Activated CD8-positive, alpha-beta T cell treated with anti-CD3 and anti-CD28 coated beads for 36 hours (primary cell): ENCODE measurements around the gene LCE4A. TPM values are rescaled to one million over a fixed set of nuclear protein-coding genes. Genes with fewer than 3 reads are reported as not detected.
"Not testable (repeated sequence)": the region's sequence is repeated elsewhere in the genome, so short reads cannot be mapped to it uniquely, and the experiment has no call there.

Experiments used
- ATAC-seq: fragments of 200-7000 bp; cut with Tn5 transposase; one replicate; pipeline ENCODE4 v1.10.0; 2021; ENCODE audit warnings: mild to moderate bottlenecking, moderate library complexity
- CTCF ChIA-PET: fragments of 350-600 bp; sonication (Branson Sonifier 250); formaldehyde crosslinking; loops from one replicate; lab custom pipeline; 2021; ENCODE audit warnings: antibody characterized with exemption; lab: Charles Lee
- POLR2A ChIA-PET: fragments of 350-600 bp; sonication (Branson Sonifier 250); formaldehyde crosslinking; loops from one replicate; lab custom pipeline; 2021; ENCODE audit warnings: antibody characterized with exemption; lab: Charles Lee
- DNase-seq: peaks from one replicate; pipeline ENCODE4 v3.0.0-alpha.2; 2020
- H3K27ac Mint-ChIP-seq: one replicate; pipeline ENCODE4 v1.8.0; 2021; ENCODE audit warnings: mild to moderate bottlenecking, mixed read lengths
- H3K27me3 Mint-ChIP-seq: one replicate; pipeline ENCODE4 v1.8.0; 2021; ENCODE audit warnings: mixed read lengths
- H3K36me3 Mint-ChIP-seq: one replicate; pipeline ENCODE4 v1.8.0; 2021; ENCODE audit warnings: low read depth, mixed read lengths
- H3K4me1 Mint-ChIP-seq: one replicate; pipeline ENCODE4 v1.8.0; 2021; ENCODE audit warnings: low read depth, mixed read lengths
- H3K4me3 Mint-ChIP-seq: one replicate; pipeline ENCODE4 v1.8.0; 2021; ENCODE audit warnings: mild to moderate bottlenecking, moderate library complexity, mixed read lengths
- H3K9me3 Mint-ChIP-seq: one replicate; pipeline ENCODE4 v1.8.0; 2021; ENCODE audit warnings: mixed read lengths
- intact Hi-C: fragments of 100-400 bp; cut with micrococcal nuclease; formaldehyde crosslinking; loops from one replicate; pipeline ENCODE4 v1.10.0; 2022
- total RNA-seq, 2 experiments: library from RNA; stranded (reverse); gene quantifications; one replicate each; pipeline ENCODE4 v1.2.3, GENCODE V29; 2021
- TF ChIP-seq, protein P1 (sequence below): fragments of 200-600 bp; IDR thresholded peaks from one replicate; pipeline ENCODE4 v1.8.0; 2022; ENCODE audit warnings: antibody characterized with exemption, mild to moderate bottlenecking

LCE4A gene
- total RNA-seq, 2 experiments from 2014 or later, result not detected

DNA sequence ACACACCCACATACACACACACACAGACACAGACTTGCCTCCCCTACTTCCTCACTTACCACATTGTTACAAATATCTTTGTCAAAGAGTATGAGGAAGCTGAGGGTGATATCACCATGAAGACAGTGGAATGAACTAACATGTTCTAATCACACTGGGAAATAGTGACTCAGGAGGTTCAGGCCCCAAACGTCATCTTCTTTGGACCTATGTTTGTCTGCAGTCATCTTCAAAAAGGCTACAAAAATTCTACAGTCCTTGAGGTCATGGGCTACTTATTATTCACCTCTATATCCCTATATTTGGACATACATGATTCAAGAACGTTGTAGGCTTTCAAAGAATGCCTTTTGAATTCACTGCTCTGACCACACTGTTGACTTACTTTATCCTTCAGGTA lies 34.9 kb upstream of the LCE4A start:
- Mint-ChIP-seq H3K4me1 (no peaks in the 10 kb centered on the region), H3K36me3 (no peaks in the 10 kb centered on the region)
- intact Hi-C loops, result no loop called here

DNA sequence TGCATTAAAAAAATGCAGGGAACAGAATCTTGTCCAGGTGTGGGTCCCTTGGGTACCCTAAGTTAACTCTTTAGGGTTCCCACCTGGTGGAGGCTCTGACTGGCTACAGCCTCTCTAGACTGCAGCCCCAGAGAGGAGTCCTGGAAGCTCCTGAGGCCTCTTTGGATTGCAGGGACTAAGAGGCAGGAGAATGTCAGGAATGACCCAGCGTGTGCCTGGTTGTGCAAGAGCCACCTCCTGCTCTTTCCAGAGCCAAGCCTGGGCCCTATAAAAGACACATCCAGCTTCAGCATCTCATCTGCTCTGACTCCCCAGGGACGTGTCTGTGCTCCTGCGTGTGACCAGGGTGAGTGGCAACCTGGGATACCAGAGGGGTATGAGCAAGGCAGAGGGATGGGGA lies 33.0 kb upstream of the LCE4A start, which contains the start of gene LCE2C:
Gene LCE2C, plus strand, starts transcription at position 297 of the 400 bp plus-strand sequence. CDS start 737 bp downstream, outside the sequence.
- intact Hi-C loops, POLR2A ChIA-PET, H3K36me3 Mint-ChIP-seq, H3K4me3 Mint-ChIP-seq, H3K27ac Mint-ChIP-seq, H3K9me3 Mint-ChIP-seq, ATAC-seq, DNase-seq, H3K4me1 Mint-ChIP-seq: not testable (repeated sequence)
- CTCF ChIA-PET, result interaction anchor here (1.2 kb wide), 1 partner anchor 21 kb away, joined by 3 read pairs; no protein-coding TSS in a partner anchor
- peaks cover 19% of the 10 kb centered on the region for H3K27me3 Mint-ChIP-seq

More for the DNA sequence above, 34.9 kb upstream of the LCE4A start:
- no peaks in the 10 kb centered on the region for H3K9me3 Mint-ChIP-seq
- no peak overlapping the region for H3K27ac Mint-ChIP-seq
- ATAC-seq (no peak), DNase-seq (no peak)
- TF ChIP-seq, protein P1, sequence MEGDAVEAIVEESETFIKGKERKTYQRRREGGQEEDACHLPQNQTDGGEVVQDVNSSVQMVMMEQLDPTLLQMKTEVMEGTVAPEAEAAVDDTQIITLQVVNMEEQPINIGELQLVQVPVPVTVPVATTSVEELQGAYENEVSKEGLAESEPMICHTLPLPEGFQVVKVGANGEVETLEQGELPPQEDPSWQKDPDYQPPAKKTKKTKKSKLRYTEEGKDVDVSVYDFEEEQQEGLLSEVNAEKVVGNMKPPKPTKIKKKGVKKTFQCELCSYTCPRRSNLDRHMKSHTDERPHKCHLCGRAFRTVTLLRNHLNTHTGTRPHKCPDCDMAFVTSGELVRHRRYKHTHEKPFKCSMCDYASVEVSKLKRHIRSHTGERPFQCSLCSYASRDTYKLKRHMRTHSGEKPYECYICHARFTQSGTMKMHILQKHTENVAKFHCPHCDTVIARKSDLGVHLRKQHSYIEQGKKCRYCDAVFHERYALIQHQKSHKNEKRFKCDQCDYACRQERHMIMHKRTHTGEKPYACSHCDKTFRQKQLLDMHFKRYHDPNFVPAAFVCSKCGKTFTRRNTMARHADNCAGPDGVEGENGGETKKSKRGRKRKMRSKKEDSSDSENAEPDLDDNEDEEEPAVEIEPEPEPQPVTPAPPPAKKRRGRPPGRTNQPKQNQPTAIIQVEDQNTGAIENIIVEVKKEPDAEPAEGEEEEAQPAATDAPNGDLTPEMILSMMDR, result no peak
- POLR2A ChIA-PET, result no interaction called here
- CTCF ChIA-PET, result no interaction called here
- H3K4me3 Mint-ChIP-seq, result no peak overlapping the region
- H3K27me3 Mint-ChIP-seq, result peaks cover 10% of the 10 kb centered on the region

DNA sequence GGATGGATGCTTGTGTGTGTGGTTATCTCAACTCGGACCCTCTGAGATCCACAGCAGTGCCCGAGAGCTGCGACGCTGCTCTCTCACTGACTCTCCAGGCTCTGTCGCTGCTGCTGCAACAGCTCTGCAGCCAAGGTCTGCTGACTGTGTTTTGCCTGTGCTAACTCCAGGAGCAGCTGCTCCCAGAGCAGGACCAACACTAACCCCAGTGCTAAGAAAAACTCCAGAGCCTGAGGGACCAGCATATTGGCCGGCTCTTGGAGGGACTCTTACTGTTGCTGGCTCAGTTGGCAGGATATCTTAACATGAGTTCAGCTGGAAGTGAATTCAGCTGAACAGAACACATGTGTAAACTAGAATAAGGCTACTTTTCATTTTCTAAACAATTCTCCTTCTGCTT lies 28.5 kb upstream of the LCE4A start:
- H3K9me3 Mint-ChIP-seq, result no peaks in the 10 kb centered on the region
- ATAC-seq, result no peak
- TF ChIP-seq, protein P1, result no peak
- POLR2A ChIA-PET, result no interaction called here
- H3K27me3 Mint-ChIP-seq, result peaks cover 21% of the 10 kb centered on the region
- H3K4me3 Mint-ChIP-seq, result no peak overlapping the region
- no peak overlapping the region for H3K27ac Mint-ChIP-seq
- H3K4me1 Mint-ChIP-seq, result no peaks in the 10 kb centered on the region
- intact Hi-C loops, result no loop called here
- DNase-seq, result no peak
- no peaks in the 10 kb centered on the region for H3K36me3 Mint-ChIP-seq
- CTCF ChIA-PET, result no interaction called here

DNA sequence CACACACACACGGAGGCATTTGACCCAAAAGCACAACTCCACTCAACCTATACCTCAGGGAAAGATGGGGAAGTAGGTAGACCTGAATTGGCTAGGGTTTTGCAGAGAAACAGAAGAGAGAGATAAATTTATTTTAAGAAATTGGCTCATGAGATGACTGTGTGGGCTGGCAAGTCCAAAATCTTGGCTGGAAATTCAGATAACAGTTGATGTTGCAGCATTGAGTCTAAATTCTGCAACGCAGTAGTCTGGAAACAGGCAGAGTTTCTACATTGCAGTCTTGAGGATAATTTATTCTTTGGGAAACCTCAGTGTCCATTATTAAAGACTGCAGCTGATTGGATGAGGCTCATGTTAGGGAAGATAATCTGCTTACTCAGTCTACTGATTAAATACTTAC lies 26.3 kb upstream of the LCE4A start:
- H3K27ac Mint-ChIP-seq, result no peak overlapping the region
- ChIA-PET CTCF (no interaction called here), POLR2A (no interaction called here)
- no peak for DNase-seq
- peaks cover 21% of the 10 kb centered on the region for H3K27me3 Mint-ChIP-seq
- H3K9me3 Mint-ChIP-seq, result no peaks in the 10 kb centered on the region
- TF ChIP-seq, protein P1, result no peak
- H3K4me3 Mint-ChIP-seq, result no peak overlapping the region
- ATAC-seq, result no peak
- no peaks in the 10 kb centered on the region for H3K36me3 Mint-ChIP-seq
- intact Hi-C loops, result no loop called here
- H3K4me1 Mint-ChIP-seq, result no peaks in the 10 kb centered on the region

DNA sequence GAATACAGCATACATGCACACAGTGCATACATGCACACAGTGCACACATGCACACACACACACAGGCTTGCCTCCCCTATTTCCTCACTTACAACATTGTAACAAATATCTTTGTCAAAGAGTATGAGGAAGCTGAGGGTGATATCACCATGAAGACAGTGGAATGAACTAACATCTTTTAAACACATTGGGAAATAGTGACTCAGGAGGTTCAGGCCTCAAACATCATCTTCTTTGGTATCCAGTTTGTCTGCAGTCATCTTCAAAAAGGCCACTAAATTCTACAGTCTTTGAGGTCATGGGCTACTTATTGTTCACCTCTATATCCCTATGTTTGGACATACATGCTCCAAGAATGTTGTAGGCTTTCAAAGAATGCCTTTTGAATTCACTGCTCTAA lies 24.1 kb upstream of the LCE4A start:
- TF ChIP-seq, protein P1, result no peak
- Mint-ChIP-seq H3K4me1 (no peaks in the 10 kb centered on the region), H3K4me3 (no peak overlapping the region), H3K27ac (no peak overlapping the region), H3K27me3 (peaks cover 15% of the 10 kb centered on the region), H3K9me3 (no peaks in the 10 kb centered on the region), H3K36me3 (no peaks in the 10 kb centered on the region)
- ATAC-seq (no peak), DNase-seq (no peak)
- POLR2A ChIA-PET, result no interaction called here
- CTCF ChIA-PET, result interaction anchor here (0.6 kb wide), 1 partner anchor 31 kb away, joined by 3 read pairs; no protein-coding TSS in a partner anchor
- intact Hi-C loops, result no loop called here

DNA sequence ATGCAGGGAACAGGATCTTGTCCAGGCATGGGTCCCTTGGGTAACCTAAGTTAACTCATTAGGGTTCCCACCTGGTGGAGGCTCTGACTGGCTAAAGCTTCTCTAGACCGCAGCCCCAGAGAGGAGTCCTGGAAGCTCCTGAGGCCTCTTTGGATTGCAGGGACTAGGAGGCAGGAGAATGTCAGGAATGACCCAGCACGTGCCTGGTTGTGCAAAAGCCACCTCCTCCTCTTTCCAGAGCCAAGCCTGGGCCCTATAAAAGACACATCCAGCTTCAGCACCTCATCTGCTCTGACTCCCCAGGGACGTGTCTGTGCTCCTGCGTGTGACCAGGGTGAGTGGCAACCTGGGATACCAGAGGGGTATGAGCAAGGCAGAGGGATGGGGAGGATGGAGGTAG lies 22.1 kb upstream of the LCE4A start, which contains the start of gene LCE2B:
Gene LCE2B, plus strand, starts transcription at position 301 of the 400 bp plus-strand sequence. CDS start 721 bp downstream, outside the sequence.
- H3K36me3 Mint-ChIP-seq, H3K4me3 Mint-ChIP-seq, intact Hi-C loops, DNase-seq, H3K9me3 Mint-ChIP-seq, POLR2A ChIA-PET, H3K27ac Mint-ChIP-seq, ATAC-seq, H3K4me1 Mint-ChIP-seq, CTCF ChIA-PET: not testable (repeated sequence)
- peaks cover 17% of the 10 kb centered on the region for H3K27me3 Mint-ChIP-seq
